GM18861 (cell line): Measurements from ENCODE around the gene LEF1.

Experiments
- ATAC-seq: cut with Tn5 transposase; IDR thresholded peaks from one replicate; pipeline ENCODE4 v1.9.1; 2021; ENCODE audit not compliant: unreplicated experiment

The LEF1 gene

GRCh38 chr4:108004646-108005045 is 164.1 kb downstream of the LEF1 start:
- no peak for ATAC-seq

GRCh38 chr4:108003982-108004515 is 164.7 kb downstream of the LEF1 start:
- peak; percentile 54 for ATAC-seq

GRCh38 chr4:108001540-108002135 is 167.1 kb downstream of the LEF1 start:
- ATAC-seq = no peak

GRCh38 chr4:107999932-108000539 is 168.7 kb downstream of the LEF1 start:
- ATAC-seq = no peak

- ATAC-seq = no peak
Observed at GRCh38 chr4:107997794-107998193, 170.9 kb downstream of the LEF1 start.
